NCI-H226 (cell line): ENCODE measurements around the gene SPRY2.
A peak's percentile ranks its signal among the peaks of the same experiment; 100 is the strongest.
"Not testable (repeated sequence)": the region's sequence is repeated elsewhere in the genome, so short reads cannot be mapped to it uniquely, and the experiment has no call there.

Experiments
- DNase-seq: peaks from one replicate; pipeline ENCODE4 v3.0.0-alpha.2; 2015

SPRY2 gene

DNA sequence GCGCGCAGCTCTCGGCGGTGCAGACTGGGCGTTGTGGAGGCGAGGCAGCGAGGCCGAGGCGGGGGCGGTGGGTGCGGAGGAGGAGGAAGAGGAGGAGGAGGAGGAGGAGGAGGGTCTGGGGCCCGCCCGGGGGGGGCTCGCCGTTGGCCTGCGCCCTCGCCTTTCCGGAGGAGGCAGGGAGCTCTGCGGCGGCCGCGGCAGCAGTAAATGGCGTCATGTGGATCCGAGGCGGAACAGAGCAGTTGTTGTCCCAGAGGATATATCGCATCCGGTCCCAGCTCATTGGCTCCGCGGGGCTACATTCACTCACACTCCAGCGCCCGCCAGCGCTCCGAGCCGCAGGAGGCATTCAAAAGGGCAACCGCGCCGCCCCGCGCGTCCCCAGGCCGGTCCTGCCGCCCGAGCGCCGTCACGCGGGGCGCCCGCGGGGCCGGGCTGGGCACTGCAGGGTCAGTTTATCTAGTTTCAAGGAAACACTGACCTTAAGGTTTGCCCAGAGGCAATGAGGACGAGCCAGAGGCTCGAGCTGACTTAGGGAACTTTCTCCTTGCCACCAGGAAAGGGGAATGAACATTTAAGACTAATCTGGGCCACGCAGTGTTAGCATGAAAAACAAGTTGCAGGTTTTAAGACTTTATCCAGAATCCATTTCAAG, at the start of gene SPRY2:
Gene SPRY2 (minus strand): TSS at position 26 of the 655 bp plus-strand sequence. CDS start 3,421 bp downstream, outside the sequence.
- peak; percentile 95 for DNase-seq

DNA sequence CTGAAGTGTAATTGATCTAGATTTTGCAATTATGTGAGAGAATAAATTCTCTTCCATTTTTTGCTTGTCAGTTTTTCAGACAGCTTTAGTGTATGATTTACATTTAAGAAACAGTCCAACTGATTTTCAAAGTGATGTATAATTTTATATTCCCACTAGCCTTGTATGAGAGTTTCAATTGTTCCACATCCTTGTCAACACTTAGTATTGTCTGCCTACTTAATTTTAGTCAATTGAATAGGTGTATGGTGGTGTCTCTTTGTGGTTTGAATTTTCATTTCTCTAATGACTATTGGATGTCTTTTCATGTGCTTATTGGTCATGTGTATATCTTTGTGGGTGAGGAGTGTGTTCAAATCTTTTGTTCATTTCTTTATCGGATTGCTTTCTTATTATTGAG, 49.4 kb upstream of the SPRY2 start:
- no peak for DNase-seq

DNA sequence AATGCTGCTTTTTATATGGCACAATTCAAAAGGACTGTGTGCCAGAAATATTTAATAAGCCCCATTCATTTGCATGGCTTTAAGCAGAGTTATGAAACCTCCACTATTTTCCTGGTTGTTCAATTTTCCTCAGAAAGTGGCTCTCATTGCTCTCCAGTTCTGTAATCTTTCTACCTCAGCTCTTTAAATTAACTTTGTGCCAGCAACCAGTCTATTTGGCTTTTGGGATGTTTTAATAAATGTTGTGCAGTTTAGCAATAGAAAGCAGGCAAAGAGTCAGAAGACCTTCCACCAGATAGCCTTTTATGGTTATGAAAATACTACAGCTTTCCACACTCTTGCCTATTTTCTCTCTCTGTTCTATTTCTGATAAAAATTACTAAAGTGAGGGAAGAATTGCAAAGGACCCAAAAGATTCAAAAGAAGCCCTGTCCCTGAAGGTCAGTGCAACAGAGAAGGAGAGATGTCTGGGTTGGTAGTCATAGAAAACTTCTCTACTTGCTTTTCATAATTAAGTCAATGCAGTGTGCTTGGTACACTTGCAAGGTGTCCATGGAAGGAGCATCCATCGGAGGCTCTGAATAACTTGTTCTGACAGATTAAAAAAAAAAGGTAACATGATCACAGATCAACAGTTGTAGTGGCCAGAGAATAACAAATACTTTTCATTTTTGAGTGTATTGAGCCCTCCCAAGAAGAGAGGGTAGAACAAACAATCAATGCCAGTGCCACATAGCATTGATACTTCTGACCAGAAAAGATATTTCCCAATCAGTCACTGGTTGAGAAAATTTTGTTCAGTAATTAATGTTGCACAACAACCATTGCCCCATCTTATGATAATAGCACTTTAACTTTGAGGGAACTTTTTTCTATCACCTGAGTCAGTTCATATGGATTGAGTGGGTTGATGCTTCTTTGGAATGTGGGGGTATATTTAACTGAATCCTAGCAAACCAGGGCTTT, 48.4 kb upstream of the SPRY2 start:
- DNase-seq: no peak

DNA sequence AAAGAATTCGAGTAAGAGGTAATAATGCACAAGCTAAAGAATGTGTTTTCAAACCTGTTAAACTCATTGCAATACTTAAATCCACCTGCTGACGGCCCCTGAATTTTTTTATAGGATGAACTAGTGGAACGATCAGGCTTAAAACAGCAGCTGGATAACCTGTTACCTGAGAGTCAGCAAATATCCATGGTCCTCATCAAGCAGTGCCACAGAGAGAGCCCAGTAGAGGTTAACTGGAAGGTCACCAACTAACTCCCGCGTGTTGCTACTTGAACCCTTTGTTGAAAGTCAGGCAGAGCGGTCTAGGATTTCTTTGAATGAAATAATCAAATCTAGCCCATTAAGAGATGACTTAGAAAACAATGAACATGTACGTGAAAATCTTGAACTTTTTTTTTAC, 47.6 kb upstream of the SPRY2 start:
- no peak for DNase-seq

DNA sequence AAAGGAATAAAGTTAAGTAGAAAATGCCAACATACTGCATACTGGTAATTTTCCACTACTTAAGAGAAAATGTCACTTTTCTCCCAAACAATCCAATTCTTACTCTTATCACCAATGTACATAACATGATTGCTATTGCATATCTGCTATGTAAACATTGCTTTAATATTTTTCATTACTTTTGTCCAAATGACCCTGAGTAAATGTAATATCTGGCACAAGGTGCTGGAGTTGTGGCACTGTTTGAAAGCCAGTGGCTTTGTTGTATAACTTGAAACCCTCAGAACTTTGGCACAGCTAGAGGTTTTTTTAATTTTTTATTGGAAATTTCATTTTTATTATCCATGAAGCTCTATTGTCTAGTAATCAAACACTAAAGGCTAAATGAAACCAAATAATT, 45.7 kb upstream of the SPRY2 start:
- no peak for DNase-seq

- no peak for DNase-seq
Observed at GRCh38 chr13:80386002-80386401, 45.1 kb upstream of the SPRY2 start.

- DNase-seq: no peak
Observed at GRCh38 chr13:80382576-80382975, 41.6 kb upstream of the SPRY2 start.

GRCh38 chr13:80379245-80379644, 38.3 kb upstream of the SPRY2 start:
- DNase-seq: peak; percentile 69

DNA sequence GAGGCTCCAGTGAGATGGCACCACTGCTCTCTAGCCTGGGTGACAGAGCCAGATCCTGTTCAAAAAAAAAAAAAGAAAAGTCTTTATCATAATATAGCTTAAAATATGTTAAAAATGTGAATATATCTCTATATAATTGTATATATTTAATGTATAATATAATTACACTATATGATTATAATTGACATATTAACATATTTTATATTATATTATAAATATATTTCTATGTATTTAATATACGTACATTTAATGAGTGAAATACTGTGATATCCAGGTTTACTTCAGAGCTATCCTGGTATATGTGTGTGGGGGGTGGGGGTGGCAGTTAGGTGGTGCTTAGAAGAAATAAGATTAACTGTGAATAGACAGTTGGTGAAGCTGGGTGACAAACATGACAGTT, 35.6 kb upstream of the SPRY2 start:
- DNase-seq: no peak

DNA sequence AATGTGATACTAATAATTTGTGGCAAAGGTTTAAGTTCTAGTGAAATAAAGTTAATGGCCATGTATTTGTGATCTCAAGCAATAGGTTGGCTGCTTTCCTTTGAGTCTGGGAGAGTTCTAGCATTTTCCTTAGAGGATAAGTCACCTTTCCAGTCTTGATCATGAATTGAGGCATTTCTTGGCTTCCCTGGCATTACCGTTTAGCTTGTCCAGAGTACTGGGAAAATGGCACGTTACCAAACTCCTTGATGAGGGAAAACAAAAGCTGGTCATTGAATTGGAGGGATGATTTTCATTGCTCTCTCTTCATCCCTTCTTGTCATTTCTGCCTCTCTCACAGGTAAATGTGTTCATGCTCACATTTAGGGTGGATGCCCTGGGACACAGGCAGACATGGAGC, 34.0 kb upstream of the SPRY2 start:
- DNase-seq: no peak

- DNase-seq: no peak
Observed at GRCh38 chr13:80374444-80374843, 33.5 kb upstream of the SPRY2 start.

DNA sequence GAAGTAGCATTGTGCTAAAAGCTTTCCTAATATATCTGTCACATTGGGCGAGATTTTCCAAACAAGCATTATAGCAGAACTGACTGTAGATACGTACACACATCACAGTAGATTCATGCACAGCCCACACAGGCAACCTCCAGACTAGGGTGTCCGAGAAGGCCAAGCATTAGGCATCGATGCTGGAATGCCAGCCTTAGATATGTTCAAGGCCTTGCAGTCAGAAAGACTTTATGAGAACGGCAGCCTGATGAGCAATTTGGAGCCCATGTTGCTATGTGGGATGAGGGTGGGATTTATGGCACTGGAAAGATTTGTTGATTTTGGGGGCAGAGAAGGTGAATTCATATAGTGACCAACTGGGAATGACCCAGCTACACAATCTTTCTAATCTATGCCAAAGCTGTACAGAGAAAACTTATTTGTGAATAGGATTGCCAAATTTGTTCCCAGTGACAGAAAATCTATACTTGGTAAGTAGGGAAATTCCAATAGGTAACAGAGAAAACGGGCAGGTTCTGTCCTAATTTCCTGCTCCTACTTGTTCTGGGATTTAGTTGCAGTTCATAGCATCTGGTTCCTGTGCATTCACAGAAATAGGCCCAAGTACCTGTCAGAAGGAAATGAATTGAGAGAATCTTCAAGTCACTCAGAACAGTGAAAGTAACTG, 31.0 kb upstream of the SPRY2 start:
- DNase-seq: no peak

DNA sequence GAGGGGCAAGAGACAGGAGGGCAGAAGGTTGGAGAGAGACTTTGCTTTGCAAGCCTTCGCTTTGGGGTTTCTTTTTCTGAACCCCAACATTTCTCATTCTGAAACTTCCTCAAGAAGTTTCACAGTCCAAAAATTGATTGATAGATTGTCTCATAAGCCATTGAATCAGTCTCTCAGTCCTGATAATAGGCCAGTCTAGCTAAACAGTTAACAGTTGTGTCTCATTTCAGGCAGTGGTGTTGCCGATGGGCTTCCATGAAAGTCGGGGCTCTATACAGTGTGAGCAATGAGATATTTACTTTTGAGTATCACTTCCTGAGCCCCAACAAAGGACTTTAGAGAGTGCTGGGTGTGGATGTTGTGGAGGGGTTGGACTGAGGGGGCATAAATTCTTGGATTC, 26.5 kb upstream of the SPRY2 start:
- no peak for DNase-seq

GRCh38 chr13:80363890-80364503, 23.1 kb upstream of the SPRY2 start:
- no peak for DNase-seq

DNA sequence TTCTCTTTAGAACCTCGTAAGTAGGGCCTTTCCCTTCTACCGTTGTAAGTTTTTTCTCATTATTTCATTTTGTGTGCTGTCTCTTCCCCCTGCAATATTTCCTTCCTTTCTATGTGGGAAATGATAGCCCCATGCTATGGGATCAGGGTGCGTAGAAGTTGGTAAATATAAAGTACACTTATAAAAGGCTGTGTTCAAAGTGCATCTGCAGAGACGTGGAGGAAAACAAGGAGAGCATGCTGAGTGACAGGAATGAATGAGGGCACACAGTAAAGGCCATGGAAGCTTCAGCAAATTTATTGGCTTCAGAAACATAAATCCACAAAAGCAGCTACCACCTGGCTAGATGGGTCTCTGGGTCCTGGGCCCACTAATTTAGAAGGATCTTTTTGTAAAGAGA, 21.6 kb upstream of the SPRY2 start:
- DNase-seq: no peak

- DNase-seq: no peak
Observed at GRCh38 chr13:80361883-80362327, 21.0 kb upstream of the SPRY2 start.

GRCh38 chr13:80361298-80361697, 20.4 kb upstream of the SPRY2 start:
- DNase-seq: no peak

DNA sequence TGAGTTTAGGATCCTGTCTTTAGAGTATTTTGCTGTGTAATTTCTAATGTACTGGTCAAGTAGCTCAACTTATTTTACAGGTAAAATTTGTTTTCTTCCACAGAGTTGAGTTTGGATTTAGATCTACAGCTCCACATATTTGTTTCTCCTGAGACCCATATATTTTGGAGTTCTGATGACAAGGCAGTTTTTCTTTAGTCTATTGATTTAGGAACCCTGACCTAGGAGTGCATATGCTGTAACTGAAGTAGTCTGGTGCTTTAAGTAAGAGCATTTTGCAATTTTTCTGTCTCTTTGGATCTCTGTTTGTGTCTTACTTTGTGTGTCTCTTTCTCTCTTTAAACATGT, 19.5 kb upstream of the SPRY2 start:
- DNase-seq: no peak

DNA sequence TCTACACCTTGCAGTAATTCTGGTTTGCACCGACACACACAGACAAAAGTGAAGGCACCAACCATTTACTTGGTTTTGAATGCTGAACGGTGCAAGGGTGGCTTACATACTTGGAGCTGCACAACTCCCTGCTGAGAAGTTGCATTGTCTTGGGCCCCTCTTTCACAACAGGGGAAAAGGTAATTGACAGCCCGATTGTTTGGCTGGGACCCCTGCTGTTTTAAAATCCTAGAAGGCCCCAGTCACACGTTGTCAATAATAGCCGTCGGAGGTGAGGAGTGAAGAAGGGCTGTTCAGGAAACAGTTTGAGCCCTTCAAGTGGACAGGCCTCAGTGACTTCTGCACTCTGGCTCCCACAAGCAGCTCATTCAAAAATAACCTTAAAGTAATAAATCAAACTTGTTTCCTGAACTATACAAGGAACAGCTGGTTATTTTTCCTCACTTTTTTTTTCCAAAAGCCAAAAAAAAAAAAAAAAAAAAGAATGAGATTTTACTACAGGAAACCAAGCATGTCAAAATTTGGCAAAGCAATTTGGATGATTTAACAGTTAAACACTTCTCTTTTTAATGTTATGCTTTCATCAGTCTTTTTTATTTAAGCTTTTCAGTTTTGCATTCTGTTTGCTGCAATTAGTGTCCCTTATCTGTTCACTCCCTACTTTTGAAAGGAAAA, 19.0 kb upstream of the SPRY2 start:
- no peak for DNase-seq

DNA sequence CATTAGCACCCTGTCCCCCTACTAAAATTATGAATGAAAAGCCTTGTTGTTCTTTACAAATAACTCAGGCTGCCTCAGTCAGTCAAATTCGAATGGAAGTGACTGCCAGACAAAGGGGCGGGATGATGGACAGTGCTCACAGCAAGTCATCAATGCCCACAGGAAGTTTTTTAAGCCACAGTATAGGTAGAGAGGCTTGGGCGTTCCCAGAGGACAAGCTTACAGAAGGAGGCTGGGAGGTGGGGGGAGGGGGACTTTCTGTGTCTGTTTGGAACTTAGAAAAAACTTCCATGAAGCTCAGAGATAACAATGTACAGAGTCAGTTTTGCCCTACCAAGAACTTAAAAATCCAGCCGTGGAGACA, 18.5 kb upstream of the SPRY2 start:
- no peak for DNase-seq

DNA sequence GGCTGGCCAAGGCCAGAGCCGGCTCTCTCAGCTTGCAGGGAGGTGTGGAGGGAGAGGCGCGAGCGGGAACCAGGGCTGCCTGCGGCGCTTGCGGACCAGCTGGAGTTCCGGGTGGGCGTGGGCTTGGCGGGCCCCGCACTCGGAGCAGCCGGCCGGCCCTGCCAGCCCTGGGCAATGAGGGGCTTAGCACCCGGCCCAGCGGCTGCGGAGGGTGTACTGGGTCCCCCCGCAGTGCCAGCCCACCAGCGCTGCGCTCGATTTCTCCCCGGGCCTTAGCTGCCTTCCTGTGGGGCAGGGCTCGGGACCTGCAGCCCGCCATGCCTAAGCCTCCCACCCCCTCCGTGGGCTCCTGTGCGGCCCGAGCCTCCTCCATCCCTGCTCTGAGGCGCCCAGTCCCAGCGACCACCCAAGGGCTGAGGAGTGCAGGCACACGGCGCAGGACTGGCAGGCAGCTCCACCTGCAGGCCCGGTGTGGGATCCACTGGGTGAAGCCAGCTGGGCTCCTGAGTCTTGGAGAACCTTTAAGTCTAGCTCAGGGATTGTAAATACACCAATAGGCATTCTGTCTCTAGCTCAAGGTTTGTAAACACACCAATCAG, 14.7 kb upstream of the SPRY2 start:
- DNase-seq: not testable (repeated sequence)

- DNase-seq: no peak
Observed at GRCh38 chr13:80348750-80349149, 7.8 kb upstream of the SPRY2 start.
